H9 (cell line): ENCODE data around the gene GRIP1. TPM values are rescaled to one million over a fixed set of nuclear protein-coding genes. Genes with fewer than 3 reads are reported as not detected.

Source experiments
- DNase-seq: peaks from one replicate; pipeline ENCODE4 v3.0.0-alpha.2; 2017
- H2AFZ ChIP-seq: one replicate; pipeline ENCODE4 v1.6.1; 2013; ENCODE audit warnings: mild to moderate bottlenecking, low read length, control low read depth, moderate library complexity
- H2AK5ac ChIP-seq: 2 replicates; pipeline ENCODE4 v1.6.1; 2013; ENCODE audit warnings: low read length, control low read depth, mixed read lengths; ENCODE audit not compliant: insufficient read length
- H2BK120ac ChIP-seq: one replicate; pipeline ENCODE4 v1.6.1; 2013; ENCODE audit warnings: low read depth, mild to moderate bottlenecking, low read length, control low read depth, inconsistent platforms; ENCODE audit not compliant: poor library complexity, severe bottlenecking
- H2BK12ac ChIP-seq: 2 replicates; pipeline ENCODE4 v1.6.1; 2013; ENCODE audit warnings: low read length, control low read depth, mixed read lengths, low read depth; ENCODE audit not compliant: insufficient read length
- H2BK15ac ChIP-seq: 2 replicates; pipeline ENCODE4 v1.6.1; 2013; ENCODE audit warnings: low read depth, low read length, control low read depth
- H2BK20ac ChIP-seq: one replicate; pipeline ENCODE4 v1.6.1; 2013; ENCODE audit warnings: low read depth, mild to moderate bottlenecking, low read length, control low read depth, inconsistent platforms; ENCODE audit not compliant: poor library complexity, severe bottlenecking
- H2BK5ac ChIP-seq: 2 replicates; pipeline ENCODE4 v1.6.1; 2013; ENCODE audit warnings: low read length, control low read depth, mixed read lengths; ENCODE audit not compliant: insufficient read length
- H3K14ac ChIP-seq: 2 replicates; pipeline ENCODE4 v1.6.1; 2013; ENCODE audit warnings: low read length, control low read depth; ENCODE audit not compliant: insufficient read depth
- H3K18ac ChIP-seq: 2 replicates; pipeline ENCODE4 v1.6.1; 2013; ENCODE audit warnings: low read depth, mild to moderate bottlenecking, mixed read lengths, low read length, control low read depth; ENCODE audit not compliant: insufficient read length
- H3K23ac ChIP-seq: 2 replicates; pipeline ENCODE4 v1.6.1; 2013; ENCODE audit warnings: low read length, control low read depth, mixed read lengths, low read depth; ENCODE audit not compliant: insufficient read length
- H3K23me2 ChIP-seq: 2 replicates; pipeline ENCODE4 v1.6.1; 2013; ENCODE audit warnings: low read depth, mild to moderate bottlenecking, mixed read lengths, low read length, control low read depth; ENCODE audit not compliant: insufficient read length, poor library complexity, severe bottlenecking
- H3K27ac ChIP-seq: 2 replicates; pipeline ENCODE4 v1.5.1; 2013; ENCODE audit warnings: low read length, control low read depth, mixed read lengths, low read depth; ENCODE audit not compliant: insufficient read length
- H3K27me3 ChIP-seq: 2 replicates; pipeline ENCODE4 v1.6.1; 2013; ENCODE audit warnings: low read length, control low read depth, inconsistent platforms; ENCODE audit not compliant: insufficient read depth
- H3K4ac ChIP-seq: 2 replicates; pipeline ENCODE4 v1.6.1; 2013; ENCODE audit warnings: low read depth, mild to moderate bottlenecking, control low read depth, inconsistent platforms, low read length, moderate library complexity
- H3K4me1 ChIP-seq: 2 replicates; pipeline ENCODE4 v1.6.1; 2013; ENCODE audit warnings: low read length, control low read depth, inconsistent platforms; ENCODE audit not compliant: insufficient read depth
- H3K4me2 ChIP-seq: 2 replicates; pipeline ENCODE4 v1.6.1; 2013; ENCODE audit warnings: low read length, control low read depth, mixed read lengths; ENCODE audit not compliant: insufficient read length, insufficient read depth
- H3K56ac ChIP-seq: 2 replicates; pipeline ENCODE4 v1.6.1; 2013; ENCODE audit warnings: low read depth, mild to moderate bottlenecking, mixed read lengths, low read length, control low read depth; ENCODE audit not compliant: insufficient read length
- H3K79me1 ChIP-seq: 2 replicates; pipeline ENCODE4 v1.6.1; 2013; ENCODE audit warnings: low read depth, mild to moderate bottlenecking, moderate library complexity, low read length, control low read depth, inconsistent platforms; ENCODE audit not compliant: insufficient read depth, poor library complexity, severe bottlenecking
- H3K79me2 ChIP-seq: 2 replicates; pipeline ENCODE4 v1.6.1; 2013; ENCODE audit warnings: low read length, control low read depth, inconsistent platforms; ENCODE audit not compliant: insufficient read depth
- H3K9ac ChIP-seq: 2 replicates; pipeline ENCODE4 v1.6.1; 2013; ENCODE audit warnings: low read length, control low read depth, mixed read lengths; ENCODE audit not compliant: insufficient read length; ENCODE audit errors: extremely low read depth
- H3K9me3 ChIP-seq: one replicate; pipeline ENCODE4 v1.6.1; 2013; ENCODE audit warnings: low read depth, low read length, inconsistent platforms; ENCODE audit not compliant: control insufficient read depth
- H3T11ph ChIP-seq: one replicate; pipeline ENCODE4 v1.6.1; 2013; ENCODE audit warnings: mild to moderate bottlenecking, low read length, control low read depth, inconsistent platforms
- H4K20me1 ChIP-seq: one replicate; pipeline ENCODE4 v1.6.1; 2013; ENCODE audit not compliant: control insufficient read depth, insufficient read length, insufficient read depth
- H4K5ac ChIP-seq: 2 replicates; pipeline ENCODE4 v1.6.1; 2013; ENCODE audit warnings: low read depth, mild to moderate bottlenecking, mixed read lengths, low read length, control low read depth; ENCODE audit not compliant: insufficient read length
- H4K8ac ChIP-seq: replicated peaks from 2 replicates; pipeline ENCODE4 v1.6.1; 2013; ENCODE audit warnings: low read length, control low read depth, mixed read lengths, low read depth; ENCODE audit not compliant: insufficient read length
- H4K91ac ChIP-seq: 2 replicates; pipeline ENCODE4 v1.6.1; 2013; ENCODE audit warnings: low read depth, mild to moderate bottlenecking, moderate library complexity, mixed read lengths, low read length, control low read depth; ENCODE audit not compliant: insufficient read length
- H3K27ac Mint-ChIP-seq, 3 experiments: 2 replicates in 2 of 3; 3 replicates in 1 of 3; pipeline ENCODE4 v1.8.0; 2020 to 2021; ENCODE audit warnings: mixed read lengths in 3 of 3, mild to moderate bottlenecking in 1 of 3, moderate library complexity in 1 of 3
- H3K27me3 Mint-ChIP-seq: 2 replicates; pipeline ENCODE4 v1.8.0; 2021; ENCODE audit warnings: low read depth, mild to moderate bottlenecking, moderate library complexity, mixed read lengths
- H3K36me3 Mint-ChIP-seq, 3 experiments: 2 replicates in 2 of 3; 3 replicates in 1 of 3; pipeline ENCODE4 v1.8.0; 2020 to 2021; ENCODE audit warnings: low read depth in 3 of 3, mixed read lengths in 3 of 3; ENCODE audit not compliant: insufficient read depth in 1 of 3
- H3K4me1 Mint-ChIP-seq, 2 experiments: 2 replicates each; pipeline ENCODE4 v1.8.0; 2020; ENCODE audit warnings: mixed read lengths in 2 of 2
- H3K4me3 Mint-ChIP-seq, 2 experiments: 2 replicates in 1 of 2; 3 replicates in 1 of 2; pipeline ENCODE4 v1.8.0; 2020 to 2021; ENCODE audit warnings: mild to moderate bottlenecking in 2 of 2, mixed read lengths in 2 of 2, moderate library complexity in 1 of 2
- H3K9me3 Mint-ChIP-seq, 2 experiments: 2 replicates in 1 of 2; 3 replicates in 1 of 2; pipeline ENCODE4 v1.8.0; 2020; ENCODE audit warnings: mild to moderate bottlenecking in 2 of 2, mixed read lengths in 2 of 2, moderate library complexity in 1 of 2
- WGBS: extraction: QIAGEN DNeasy Blood & Tissue Kit; methylation state at CpG from one replicate; pipeline ENCODE4 v1.1.7; 2013; ENCODE audit warnings: missing lambda C conversion rate, low lambda C conversion rate, mixed read lengths; ENCODE audit not compliant: insufficient read length; ENCODE audit errors: extremely low coverage; 5-methylcytosine and 5-hydroxymethylcytosine counted together
- total RNA-seq: library from RNA; stranded (reverse); gene quantifications from 2 replicates; pipeline ENCODE4 v1.2.1, GENCODE V29; 2021
- TF ChIP-seq, protein P1 (sequence below): fragments of 200-600 bp; sonication (generic); conservative IDR thresholded peaks from 3 replicates; pipeline ENCODE4 v1.8.0; 2021; ENCODE audit warnings: antibody characterized with exemption, mild to moderate bottlenecking

The GRIP1 gene
- total RNA-seq, 1 experiment from 2014 or later = 19.5 TPM

DNA sequence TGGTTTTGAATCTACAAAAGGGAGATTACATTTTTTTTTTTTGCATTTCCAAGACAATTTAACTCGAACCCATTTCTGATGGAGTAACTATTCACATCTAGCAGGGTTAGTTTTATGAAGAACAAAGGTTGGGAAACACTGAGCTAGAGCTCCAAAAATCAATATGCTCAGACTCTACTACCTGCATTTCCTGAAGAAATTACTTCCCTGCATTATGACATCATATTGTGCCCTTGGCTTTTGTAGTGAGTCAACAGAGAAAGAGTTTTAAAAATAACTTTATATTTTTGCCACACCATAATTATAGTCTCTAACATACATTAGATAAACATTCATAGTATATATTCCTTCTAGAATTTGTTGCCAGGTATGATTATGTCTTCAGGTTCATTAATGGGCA is 14.8 kb downstream of the GRIP1 start:
- H3K56ac ChIP-seq = no peak overlapping the region
- H3K27ac ChIP-seq = no peak overlapping the region
- H4K91ac ChIP-seq = no peak overlapping the region
- H2BK120ac ChIP-seq = no peak overlapping the region
- H4K8ac ChIP-seq = no peak overlapping the region
- H3K4me2 ChIP-seq = no peak overlapping the region
- no peaks in the 10 kb centered on the region for H4K20me1 ChIP-seq
- H2AFZ ChIP-seq = no peak overlapping the region
- no peak overlapping the region for H3K9ac ChIP-seq
- TF ChIP-seq, protein P1, sequence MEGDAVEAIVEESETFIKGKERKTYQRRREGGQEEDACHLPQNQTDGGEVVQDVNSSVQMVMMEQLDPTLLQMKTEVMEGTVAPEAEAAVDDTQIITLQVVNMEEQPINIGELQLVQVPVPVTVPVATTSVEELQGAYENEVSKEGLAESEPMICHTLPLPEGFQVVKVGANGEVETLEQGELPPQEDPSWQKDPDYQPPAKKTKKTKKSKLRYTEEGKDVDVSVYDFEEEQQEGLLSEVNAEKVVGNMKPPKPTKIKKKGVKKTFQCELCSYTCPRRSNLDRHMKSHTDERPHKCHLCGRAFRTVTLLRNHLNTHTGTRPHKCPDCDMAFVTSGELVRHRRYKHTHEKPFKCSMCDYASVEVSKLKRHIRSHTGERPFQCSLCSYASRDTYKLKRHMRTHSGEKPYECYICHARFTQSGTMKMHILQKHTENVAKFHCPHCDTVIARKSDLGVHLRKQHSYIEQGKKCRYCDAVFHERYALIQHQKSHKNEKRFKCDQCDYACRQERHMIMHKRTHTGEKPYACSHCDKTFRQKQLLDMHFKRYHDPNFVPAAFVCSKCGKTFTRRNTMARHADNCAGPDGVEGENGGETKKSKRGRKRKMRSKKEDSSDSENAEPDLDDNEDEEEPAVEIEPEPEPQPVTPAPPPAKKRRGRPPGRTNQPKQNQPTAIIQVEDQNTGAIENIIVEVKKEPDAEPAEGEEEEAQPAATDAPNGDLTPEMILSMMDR = no peak
- H3K27me3 ChIP-seq = no peaks in the 10 kb centered on the region
- H4K5ac ChIP-seq = no peak overlapping the region
- no peaks in the 10 kb centered on the region for H3K27me3 Mint-ChIP-seq
- H2BK15ac ChIP-seq = no peak overlapping the region
- no peak overlapping the region for H2BK5ac ChIP-seq
- no peak overlapping the region for H3K18ac ChIP-seq
- no peak overlapping the region for H3K27ac Mint-ChIP-seq
- peaks cover 9% of the 10 kb centered on the region in 2 experiments for H3K4me1 Mint-ChIP-seq
- H3K4me1 ChIP-seq = peaks cover 1% of the 10 kb centered on the region; the same call in 1 of the 2 replicates
- no peaks in the 10 kb centered on the region for H3K9me3 Mint-ChIP-seq
- H3T11ph ChIP-seq = no peak overlapping the region
- no peak overlapping the region for H2BK20ac ChIP-seq
- no peaks in the 10 kb centered on the region; a peak in 1 of 7 replicates for H3K36me3 Mint-ChIP-seq
- H3K79me1 ChIP-seq = no peaks in the 10 kb centered on the region
- H3K4me3 Mint-ChIP-seq = no peak overlapping the region
- no peak for DNase-seq
- H2AK5ac ChIP-seq = no peak overlapping the region
- H3K4ac ChIP-seq = no peak overlapping the region
- H3K9me3 ChIP-seq = no peaks in the 10 kb centered on the region
- no peaks in the 10 kb centered on the region for H3K23me2 ChIP-seq
- H3K23ac ChIP-seq = no peak overlapping the region
- H3K79me2 ChIP-seq = no peaks in the 10 kb centered on the region
- no CpG with 5 or more reads among the region's 1 CpG for WGBS
- H2BK12ac ChIP-seq = no peak overlapping the region
- H3K14ac ChIP-seq = no peak overlapping the region
